HEK293 (cell line): ENCODE data around the gene RPL15.

ENCODE experiments used
- CTCF ChIP-seq: fragments of 450-650 bp; formaldehyde crosslinking; IDR thresholded peaks from 2 replicates; pipeline ENCODE4 v1.5.1; 2016; ENCODE audit warnings: missing biosample characterization, missing genetic modification characterization
- MYNN ChIP-seq: fragments of 450-650 bp; formaldehyde crosslinking; IDR thresholded peaks from 2 replicates; pipeline ENCODE4 v1.5.1; 2016; ENCODE audit warnings: missing biosample characterization, missing genetic modification characterization, borderline replicate concordance
- TF ChIP-seq, protein P1 (sequence below): fragments of 450-650 bp; IDR thresholded peaks from 2 replicates; pipeline ENCODE4 v1.5.1; 2018; ENCODE audit warnings: missing biosample characterization, missing genetic modification characterization

- TF ChIP-seq, protein P1, sequence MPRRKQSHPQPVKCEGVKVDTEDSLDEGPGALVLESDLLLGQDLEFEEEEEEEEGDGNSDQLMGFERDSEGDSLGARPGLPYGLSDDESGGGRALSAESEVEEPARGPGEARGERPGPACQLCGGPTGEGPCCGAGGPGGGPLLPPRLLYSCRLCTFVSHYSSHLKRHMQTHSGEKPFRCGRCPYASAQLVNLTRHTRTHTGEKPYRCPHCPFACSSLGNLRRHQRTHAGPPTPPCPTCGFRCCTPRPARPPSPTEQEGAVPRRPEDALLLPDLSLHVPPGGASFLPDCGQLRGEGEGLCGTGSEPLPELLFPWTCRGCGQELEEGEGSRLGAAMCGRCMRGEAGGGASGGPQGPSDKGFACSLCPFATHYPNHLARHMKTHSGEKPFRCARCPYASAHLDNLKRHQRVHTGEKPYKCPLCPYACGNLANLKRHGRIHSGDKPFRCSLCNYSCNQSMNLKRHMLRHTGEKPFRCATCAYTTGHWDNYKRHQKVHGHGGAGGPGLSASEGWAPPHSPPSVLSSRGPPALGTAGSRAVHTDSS (tag by site-specific recombination): no peak
- TF ChIP-seq MYNN (tag by site-specific recombination): no peak
- TF ChIP-seq CTCF: peak; percentile 22; the same call in 1 of the 2 replicates
Measured at GRCh38 chr3:23926736-23927135, 9.8 kb downstream of the RPL15 start.
